Prostate gland (tissue), 2 donors: Measurements from ENCODE around the gene FBXL16.

ENCODE experiments used
- POLR2A ChIP-seq: fragments of 450-650 bp; IDR thresholded peaks from one replicate; pipeline ENCODE4 v1.6.1; 2016; ENCODE audit warnings: antibody characterized with exemption, mild to moderate bottlenecking
- POLR2AphosphoS5 ChIP-seq: sonication (generic); formaldehyde crosslinking; IDR thresholded peaks from one replicate; pipeline ENCODE4 v1.6.1; 2017; ENCODE audit warnings: antibody characterized with exemption
- TF ChIP-seq, protein P1 (sequence below), 4 experiments: fragments of 200-600 bp in 2 of 4; fragments of 450-650 bp in 2 of 4; sonication (generic) in 2 of 4; IDR thresholded peaks; 1 replicate in 3 of 4; 2 replicates in 1 of 4; pipeline ENCODE4 v1.5.1; 2016 to 2019; ENCODE audit warnings: antibody characterized with exemption in 4 of 4, mild to moderate bottlenecking in 2 of 4, moderate library complexity in 2 of 4

DNA sequence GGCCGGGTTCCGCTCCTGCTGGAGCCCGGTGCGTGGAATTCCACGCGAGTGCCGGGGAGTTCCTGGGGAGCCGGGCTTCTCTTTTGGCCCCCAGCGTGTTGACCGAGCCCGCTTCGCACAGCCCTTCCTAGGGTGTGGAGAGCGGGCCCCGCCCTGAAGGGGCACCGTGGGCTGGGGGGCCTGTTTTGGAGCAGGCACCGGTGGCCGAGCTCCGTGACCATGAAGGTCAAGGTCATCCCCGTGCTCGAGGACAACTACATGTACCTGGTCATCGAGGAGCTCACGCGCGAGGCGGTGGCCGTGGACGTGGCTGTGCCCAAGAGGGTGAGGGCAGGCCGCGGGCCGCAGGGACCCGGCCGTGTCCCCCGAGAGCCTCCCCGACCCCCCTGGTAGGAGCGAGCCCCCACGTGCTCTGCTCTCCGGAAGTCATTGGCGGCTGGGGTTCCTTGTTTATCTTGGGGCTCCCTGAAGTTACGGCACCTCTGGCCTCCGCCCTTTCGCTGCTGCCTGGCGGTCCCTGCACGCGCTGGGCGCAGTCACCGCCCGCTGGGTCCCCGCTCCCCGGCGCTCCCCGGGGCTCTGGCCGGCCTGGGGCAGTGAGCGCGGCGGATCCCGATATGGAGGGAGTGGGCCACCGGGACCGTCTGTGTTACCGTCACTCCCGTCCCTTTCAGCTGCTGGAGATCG lies 21.8 kb upstream of the FBXL16 start:
- TF ChIP-seq, protein P1, sequence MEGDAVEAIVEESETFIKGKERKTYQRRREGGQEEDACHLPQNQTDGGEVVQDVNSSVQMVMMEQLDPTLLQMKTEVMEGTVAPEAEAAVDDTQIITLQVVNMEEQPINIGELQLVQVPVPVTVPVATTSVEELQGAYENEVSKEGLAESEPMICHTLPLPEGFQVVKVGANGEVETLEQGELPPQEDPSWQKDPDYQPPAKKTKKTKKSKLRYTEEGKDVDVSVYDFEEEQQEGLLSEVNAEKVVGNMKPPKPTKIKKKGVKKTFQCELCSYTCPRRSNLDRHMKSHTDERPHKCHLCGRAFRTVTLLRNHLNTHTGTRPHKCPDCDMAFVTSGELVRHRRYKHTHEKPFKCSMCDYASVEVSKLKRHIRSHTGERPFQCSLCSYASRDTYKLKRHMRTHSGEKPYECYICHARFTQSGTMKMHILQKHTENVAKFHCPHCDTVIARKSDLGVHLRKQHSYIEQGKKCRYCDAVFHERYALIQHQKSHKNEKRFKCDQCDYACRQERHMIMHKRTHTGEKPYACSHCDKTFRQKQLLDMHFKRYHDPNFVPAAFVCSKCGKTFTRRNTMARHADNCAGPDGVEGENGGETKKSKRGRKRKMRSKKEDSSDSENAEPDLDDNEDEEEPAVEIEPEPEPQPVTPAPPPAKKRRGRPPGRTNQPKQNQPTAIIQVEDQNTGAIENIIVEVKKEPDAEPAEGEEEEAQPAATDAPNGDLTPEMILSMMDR (IDR thresholded peaks at IDR 0.05), result no peak
- TF ChIP-seq POLR2A, result no peak
- TF ChIP-seq POLR2AphosphoS5, result no peak
